Keratinocyte (primary cell): ENCODE measurements around the gene SH3RF2. TPM values are rescaled to one million over a fixed set of nuclear protein-coding genes. Genes with fewer than 3 reads are reported as not detected.

Source experiments
- DNase-seq: peaks from one replicate; pipeline ENCODE4 v3.0.0-alpha.2; 2011; ENCODE audit warnings: low read depth, missing footprints, low spot score
- FAIRE-seq: peaks from 2 replicates; lab custom pipeline; 2011; peaks lifted over from hg19 to GRCh38; lab: Jason Lieb, UNC
- H2AFZ ChIP-seq: 2 replicates; pipeline ENCODE4 v1.6.0; 2012; ENCODE audit warnings: low read length, control low read depth, inconsistent platforms; ENCODE audit not compliant: control insufficient read depth
- H3K27ac ChIP-seq: 2 replicates; pipeline ENCODE4 v1.5.1; 2011; ENCODE audit warnings: low read length; ENCODE audit not compliant: control insufficient read depth, insufficient read depth
- H3K27me3 ChIP-seq: 3 replicates; pipeline ENCODE4 v1.6.0; 2011; ENCODE audit warnings: low read length; ENCODE audit not compliant: control insufficient read depth, insufficient read depth; ENCODE audit errors: extremely low read depth
- H3K36me3 ChIP-seq, 2 experiments: 2 replicates in 1 of 2; 3 replicates in 1 of 2; pipeline ENCODE4 v1.5.1; 2011; ENCODE audit warnings: low read length in 2 of 2, mild to moderate bottlenecking in 1 of 2; ENCODE audit not compliant: control insufficient read depth in 2 of 2, insufficient read depth in 2 of 2; ENCODE audit errors: extremely low read depth in 1 of 2
- H3K4me1 ChIP-seq: 3 replicates; pipeline ENCODE4 v1.5.1; 2011; ENCODE audit warnings: low read length; ENCODE audit not compliant: control insufficient read depth, insufficient read depth; ENCODE audit errors: extremely low read depth
- H3K4me2 ChIP-seq: 3 replicates; pipeline ENCODE4 v1.6.0; 2011; ENCODE audit warnings: low read depth, low read length; ENCODE audit not compliant: control insufficient read depth, insufficient read depth; ENCODE audit errors: extremely low read depth
- H3K4me3 ChIP-seq, 3 experiments: fragments of 200-600 bp in 1 of 3; sonication (generic) in 1 of 3; 2 replicates in 2 of 3; 3 replicates in 1 of 3; pipeline ENCODE4 v1.5.1; 2011 to 2016; ENCODE audit warnings: low read length in 3 of 3, mild to moderate bottlenecking in 3 of 3, control low read depth in 2 of 3, inconsistent platforms in 1 of 3, low read depth in 1 of 3, mixed read lengths in 1 of 3, mixed run types in 1 of 3, moderate library complexity in 1 of 3; ENCODE audit not compliant: control insufficient read depth in 2 of 3, insufficient read depth in 2 of 3; ENCODE audit errors: extremely low read depth in 1 of 3
- H3K79me2 ChIP-seq: 2 replicates; pipeline ENCODE4 v1.6.0; 2012; ENCODE audit warnings: low read length; ENCODE audit not compliant: control insufficient read depth, insufficient read depth
- H3K9ac ChIP-seq: 3 replicates; pipeline ENCODE4 v1.6.0; 2011; ENCODE audit warnings: low read length; ENCODE audit not compliant: control insufficient read depth, insufficient read depth; ENCODE audit errors: extremely low read depth
- H3K9me1 ChIP-seq: 3 replicates; pipeline ENCODE4 v1.6.0; 2011; ENCODE audit warnings: low read length; ENCODE audit not compliant: control insufficient read depth, insufficient read depth; ENCODE audit errors: extremely low read depth
- H3K9me3 ChIP-seq: 2 replicates; pipeline ENCODE4 v1.5.1; 2012; ENCODE audit warnings: low read depth, low read length; ENCODE audit not compliant: control insufficient read depth
- H4K20me1 ChIP-seq: 3 replicates; pipeline ENCODE4 v1.6.0; 2011; ENCODE audit warnings: low read length; ENCODE audit not compliant: control insufficient read depth, insufficient read depth; ENCODE audit errors: extremely low read depth
- EZH2 ChIP-seq: IDR thresholded peaks from one replicate; pipeline ENCODE4 v1.6.1; 2012; ENCODE audit warnings: inconsistent platforms, mild to moderate bottlenecking, low read length, moderate library complexity
- dilution Hi-C: fragments of 300-500 bp; cut with MboI; formaldehyde crosslinking; loops from one replicate; pipeline ENCODE4 v1.7.0; 2020; ENCODE audit warnings: low sequenced_read_pairs; ENCODE audit not compliant: extremely low pct_ligation_motif_present
- polyA plus RNA-seq, 5 experiments: library from polyadenylated mRNA; depleted of rRNA in 3 of 5; stranded (reverse) in 3 of 5; stranded (forward) in 1 of 5; unstranded in 1 of 5; fragments of >200 nt; gene quantifications; 1 replicate in 1 of 5; 2 replicates in 3 of 5; 3 replicates in 1 of 5; pipeline versions ENCODE4 v1.2.1 to v1.2.3, GENCODE V29; 2011 to 2012; ENCODE audit warnings: missing spikeins in 2 of 5, low read depth in 1 of 5, low replicate concordance in 1 of 5
- TF ChIP-seq, protein P1 (sequence below), 3 experiments: IDR thresholded peaks in 1 of 3; conservative IDR thresholded peaks in 1 of 3; optimal IDR thresholded peaks in 1 of 3; 2 replicates in 2 of 3; 3 replicates in 1 of 3; pipeline versions ENCODE3 to v1.5.1; 2011; ENCODE audit warnings: low read length in 3 of 3, mild to moderate bottlenecking in 3 of 3, moderate library complexity in 2 of 3, control low read depth in 1 of 3, inconsistent platforms in 1 of 3; ENCODE audit not compliant: insufficient read depth in 2 of 3; ENCODE audit errors: extremely low read depth in 1 of 3

The SH3RF2 gene
- polyA plus RNA-seq, 1 donor (not counting 4 experiments of a cell fraction or from before 2014, with no cell fraction given): 43.7 TPM

DNA sequence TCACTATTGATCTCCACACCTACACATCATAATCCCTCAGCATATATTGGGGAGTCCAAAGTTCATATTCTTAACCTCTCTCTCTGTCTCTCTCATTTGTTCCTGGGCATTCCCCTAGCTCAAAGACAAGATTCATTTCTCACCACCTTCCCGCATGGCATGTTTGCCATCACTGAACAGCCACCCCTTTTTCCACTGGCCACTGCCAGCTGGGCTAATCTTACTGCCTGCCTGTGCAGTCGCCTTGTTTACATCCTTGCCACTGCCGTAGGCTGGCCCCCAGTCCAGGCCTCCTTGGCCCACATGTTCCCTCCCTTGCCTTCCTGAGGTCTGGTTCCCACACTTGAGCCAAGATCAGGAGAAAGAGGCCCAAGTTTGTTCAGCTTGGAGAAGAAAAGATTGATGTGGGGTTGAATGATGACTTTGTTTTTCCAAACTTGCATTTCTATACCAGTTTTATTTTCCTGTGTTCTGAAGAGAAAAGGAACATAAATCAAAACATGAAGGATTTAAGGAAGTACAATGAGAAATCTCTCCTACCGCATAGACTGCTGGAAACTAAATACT is 88.8 kb downstream of the SH3RF2 start:
- no peak overlapping the region for H3K4me3 ChIP-seq
- H3K79me2 ChIP-seq: peaks cover 48% of the 10 kb centered on the region
- no peaks in the 10 kb centered on the region for H4K20me1 ChIP-seq
- H2AFZ ChIP-seq: no peak overlapping the region
- H3K36me3 ChIP-seq: peaks cover 15 to 16% of the 10 kb centered on the region in 2 experiments
- no peaks in the 10 kb centered on the region for H3K27me3 ChIP-seq
- DNase-seq (no peak), FAIRE-seq (no peak)
- H3K27ac ChIP-seq: no peak overlapping the region
- H3K9ac ChIP-seq: no peak overlapping the region
- no peaks in the 10 kb centered on the region for H3K9me1 ChIP-seq
- no peak for TF ChIP-seq EZH2
- TF ChIP-seq, protein P1, sequence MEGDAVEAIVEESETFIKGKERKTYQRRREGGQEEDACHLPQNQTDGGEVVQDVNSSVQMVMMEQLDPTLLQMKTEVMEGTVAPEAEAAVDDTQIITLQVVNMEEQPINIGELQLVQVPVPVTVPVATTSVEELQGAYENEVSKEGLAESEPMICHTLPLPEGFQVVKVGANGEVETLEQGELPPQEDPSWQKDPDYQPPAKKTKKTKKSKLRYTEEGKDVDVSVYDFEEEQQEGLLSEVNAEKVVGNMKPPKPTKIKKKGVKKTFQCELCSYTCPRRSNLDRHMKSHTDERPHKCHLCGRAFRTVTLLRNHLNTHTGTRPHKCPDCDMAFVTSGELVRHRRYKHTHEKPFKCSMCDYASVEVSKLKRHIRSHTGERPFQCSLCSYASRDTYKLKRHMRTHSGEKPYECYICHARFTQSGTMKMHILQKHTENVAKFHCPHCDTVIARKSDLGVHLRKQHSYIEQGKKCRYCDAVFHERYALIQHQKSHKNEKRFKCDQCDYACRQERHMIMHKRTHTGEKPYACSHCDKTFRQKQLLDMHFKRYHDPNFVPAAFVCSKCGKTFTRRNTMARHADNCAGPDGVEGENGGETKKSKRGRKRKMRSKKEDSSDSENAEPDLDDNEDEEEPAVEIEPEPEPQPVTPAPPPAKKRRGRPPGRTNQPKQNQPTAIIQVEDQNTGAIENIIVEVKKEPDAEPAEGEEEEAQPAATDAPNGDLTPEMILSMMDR (optimal IDR thresholded peaks at IDR 0.05 in 1 of 3, IDR thresholded peaks at IDR 0.05 in 1 of 3, conservative IDR thresholded peaks at IDR 0.05 in 1 of 3; ENCODE audit: extremely low read depth in 1 of 3, insufficient read depth in 2 of 3, low read length in 3 of 3): no peak
- no peaks in the 10 kb centered on the region for H3K9me3 ChIP-seq
- H3K4me1 ChIP-seq: peaks cover 20% of the 10 kb centered on the region
- dilution Hi-C loops: no loop called here
- H3K4me2 ChIP-seq: no peak overlapping the region

DNA sequence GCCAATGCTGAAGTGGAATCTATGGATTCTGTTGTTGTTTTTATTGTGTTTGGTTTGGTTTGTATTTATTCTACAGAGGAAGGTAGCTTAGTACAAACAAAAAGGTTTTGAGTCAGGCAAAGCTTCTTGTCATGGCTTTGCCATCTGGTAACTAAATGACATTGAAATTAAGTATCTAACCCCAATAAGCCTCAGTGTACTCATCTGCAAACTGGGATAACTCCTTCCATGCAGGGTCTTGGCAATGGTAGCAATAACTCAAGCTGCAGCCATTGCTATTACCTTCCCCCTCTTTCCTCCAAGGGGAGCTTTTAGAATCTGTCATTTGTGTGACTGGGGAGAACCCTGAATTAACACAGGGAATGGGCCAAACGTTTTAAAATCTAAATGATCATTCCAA is 89.3 kb downstream of the SH3RF2 start:
- Histone ChIP-seq H2AFZ (no peak overlapping the region), H3K4me3 (no peak overlapping the region), H3K36me3 (peaks cover 15 to 16% of the 10 kb centered on the region in 2 experiments), H3K9me3 (no peaks in the 10 kb centered on the region), H3K4me2 (no peak overlapping the region), H3K27me3 (no peaks in the 10 kb centered on the region), H3K9ac (no peak overlapping the region), H3K27ac (no peak overlapping the region), H3K79me2 (peaks cover 48% of the 10 kb centered on the region), H4K20me1 (no peaks in the 10 kb centered on the region), H3K4me1 (peaks cover 20% of the 10 kb centered on the region), H3K9me1 (no peaks in the 10 kb centered on the region)
- no peak for FAIRE-seq
- dilution Hi-C loops: no loop called here
- no peak for TF ChIP-seq EZH2
- TF ChIP-seq, protein P1 (optimal IDR thresholded peaks at IDR 0.05 in 1 of 3, IDR thresholded peaks at IDR 0.05 in 1 of 3, conservative IDR thresholded peaks at IDR 0.05 in 1 of 3; ENCODE audit: extremely low read depth in 1 of 3, insufficient read depth in 2 of 3, low read length in 3 of 3): no peak
- no peak for DNase-seq
